LNCaP clone FGC (cell line): ENCODE results near the gene USP46.

ENCODE experiments used
- DNase-seq: peaks from one replicate; pipeline ENCODE4 v3.0.0-alpha.2; 2011; ENCODE audit warnings: low read depth
- H3K4me3 ChIP-seq: 2 replicates; pipeline ENCODE4 v1.5.1; 2011; ENCODE audit warnings: mild to moderate bottlenecking, low read depth, low read length, control low read depth
- CTCF ChIP-seq: IDR thresholded peaks from 2 replicates; pipeline ENCODE4 v1.5.1; 2012; ENCODE audit warnings: mild to moderate bottlenecking; ENCODE audit not compliant: control insufficient read depth, insufficient read depth; ENCODE audit errors: extremely low read depth

USP46 gene

GRCh38 chr4:52579602-52580272 is 79.4 kb downstream of the USP46 start:
- TF ChIP-seq CTCF = no peak
- no peak for DNase-seq
- H3K4me3 ChIP-seq = no peak overlapping the region

GRCh38 chr4:52578951-52579350 is 80.2 kb downstream of the USP46 start:
- no peak overlapping the region for H3K4me3 ChIP-seq
- no peak for TF ChIP-seq CTCF
- no peak for DNase-seq

- no peak overlapping the region for H3K4me3 ChIP-seq
- no peak for TF ChIP-seq CTCF
- DNase-seq = no peak
These were observed 81.5 kb downstream of the USP46 start for GRCh38 chr4:52577624-52577962.

GRCh38 chr4:52576961-52577623 is 82.0 kb downstream of the USP46 start:
- DNase-seq = no peak
- no peak overlapping the region for H3K4me3 ChIP-seq
- TF ChIP-seq CTCF = no peak

- no peak for TF ChIP-seq CTCF
- no peak overlapping the region for H3K4me3 ChIP-seq
- no peak for DNase-seq
These were observed 82.8 kb downstream of the USP46 start for GRCh38 chr4:52576326-52576725.

GRCh38 chr4:52575406-52575805 is 83.7 kb downstream of the USP46 start:
- no peak for DNase-seq
- TF ChIP-seq CTCF = no peak
- no peak overlapping the region for H3K4me3 ChIP-seq

- no peak overlapping the region for H3K4me3 ChIP-seq
- no peak for DNase-seq
- TF ChIP-seq CTCF = no peak
These were observed 85.1 kb downstream of the USP46 start for GRCh38 chr4:52574036-52574435.
